Thyroid gland (tissue), 4 donors: ENCODE data around the gene HMX2.

Experiments
- CTCF ChIP-seq, 6 experiments: fragments of 200-600 bp in 3 of 6; fragments of 450-650 bp in 3 of 6; sonication (generic) in 3 of 6; IDR thresholded peaks; one replicate each; pipeline ENCODE4 v1.5.1; 2016 to 2019; ENCODE audit warnings: antibody characterized with exemption in 6 of 6, mild to moderate bottlenecking in 2 of 6, inconsistent platforms in 1 of 6, moderate library complexity in 1 of 6
- POLR2A ChIP-seq, 2 donors: fragments of 450-650 bp; IDR thresholded peaks; one replicate each; pipeline ENCODE4 v1.6.1; 2017; ENCODE audit warnings: antibody characterized with exemption in 2 of 2, mild to moderate bottlenecking in 2 of 2, moderate library complexity in 1 of 2

DNA sequence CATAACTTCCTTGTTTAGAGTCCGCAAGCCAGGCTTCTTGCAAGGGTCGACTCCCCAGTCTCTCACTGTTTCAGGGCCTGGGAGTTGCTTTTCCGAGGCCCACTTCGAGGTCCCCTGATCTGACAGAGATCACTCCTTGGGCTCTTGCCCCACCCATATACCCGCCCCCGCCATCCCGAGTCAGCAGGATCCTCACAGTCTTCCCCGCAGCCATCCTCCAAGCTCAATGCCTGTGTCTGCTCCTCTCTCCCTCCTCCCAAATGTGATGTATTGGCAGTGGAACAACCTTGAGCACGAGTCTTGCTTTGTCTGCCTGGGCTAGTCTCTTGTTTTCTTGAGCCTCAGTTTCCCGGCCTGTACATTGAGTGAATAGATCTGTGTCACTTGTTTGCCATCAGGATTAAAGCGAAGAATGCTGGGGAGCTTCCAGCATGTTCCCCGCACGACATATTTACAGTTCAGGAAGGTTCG lies 2.4 kb upstream of the HMX2 start:
- no peak for TF ChIP-seq CTCF (IDR thresholded peaks at IDR 0.05)
- no peak for TF ChIP-seq POLR2A (IDR thresholded peaks at IDR 0.05)
